OCI-LY3 (cell line): Measurements from ENCODE around the gene GALNT2.

ENCODE experiments used
- H2AFZ ChIP-seq: fragments of 200-600, 300-600 bp; shearing (Covaris generic); 2 replicates; pipeline ENCODE4 v1.6.0; 2014; ENCODE audit warnings: antibody characterized with exemption, low read depth, low read length
- H3K27ac ChIP-seq: fragments of 200-600, 300-600 bp; sonication (generic); 2 replicates; pipeline ENCODE4 v1.5.1; 2014; ENCODE audit warnings: mild to moderate bottlenecking, low read length, moderate library complexity, mixed read lengths
- H3K27me3 ChIP-seq: fragments of 200-600, 300-600 bp; sonication (generic); 2 replicates; pipeline ENCODE4 v1.6.1; 2014; ENCODE audit warnings: low read depth, low read length, mixed read lengths
- H3K36me3 ChIP-seq: fragments of 200-600, 300-600 bp; sonication (generic); replicated peaks from 2 replicates; pipeline ENCODE3; 2014; ENCODE audit warnings: low read depth, low read length, mixed read lengths
- H3K4me1 ChIP-seq: fragments of 300-600, 200-600 bp; sonication (generic); 2 replicates; pipeline ENCODE4 v1.6.1; 2014; ENCODE audit warnings: low read length, mixed read lengths
- H3K4me2 ChIP-seq: fragments of 200-600, 300-600 bp; sonication (generic); 2 replicates; pipeline ENCODE4 v1.6.1; 2014; ENCODE audit warnings: low read length, mixed read lengths
- H3K4me3 ChIP-seq: fragments of 300-600, 200-600 bp; sonication (generic); 2 replicates; pipeline ENCODE4 v1.5.1; 2014; ENCODE audit warnings: antibody characterized with exemption, mild to moderate bottlenecking, low read length, moderate library complexity
- H3K79me2 ChIP-seq: fragments of 300-600, 200-600 bp; shearing (Covaris generic); 2 replicates; pipeline ENCODE4 v1.6.1; 2014; ENCODE audit warnings: mild to moderate bottlenecking, low read length, mixed read lengths
- H3K9ac ChIP-seq: fragments of 300-600, 200-600 bp; shearing (Covaris generic); 2 replicates; pipeline ENCODE4 v1.6.0; 2014; ENCODE audit warnings: mild to moderate bottlenecking, low read length, moderate library complexity
- H3K9me3 ChIP-seq: fragments of 200-600, 300-600 bp; shearing (Covaris generic); 2 replicates; pipeline ENCODE4 v1.6.1; 2014; ENCODE audit warnings: low read length, mixed read lengths; ENCODE audit not compliant: insufficient read depth
- H4K20me1 ChIP-seq: fragments of 200-600, 300-600 bp; sonication (generic); 2 replicates; pipeline ENCODE4 v1.6.1; 2016; ENCODE audit warnings: low read length, mixed read lengths; ENCODE audit not compliant: insufficient read depth
- EZH2phosphoT487 ChIP-seq: fragments of 200-600 bp; shearing (Covaris generic); IDR thresholded peaks from 2 replicates; pipeline ENCODE4 v1.6.1; 2018; ENCODE audit warnings: antibody characterized with exemption, mixed run types, low read depth
- TF ChIP-seq, protein P1 (sequence below): fragments of 200-600, 300-600 bp; sonication (generic); IDR thresholded peaks from 2 replicates; pipeline ENCODE4 v1.5.1; 2014; ENCODE audit warnings: antibody characterized with exemption, low read length, low read depth

Gene GALNT2

DNA sequence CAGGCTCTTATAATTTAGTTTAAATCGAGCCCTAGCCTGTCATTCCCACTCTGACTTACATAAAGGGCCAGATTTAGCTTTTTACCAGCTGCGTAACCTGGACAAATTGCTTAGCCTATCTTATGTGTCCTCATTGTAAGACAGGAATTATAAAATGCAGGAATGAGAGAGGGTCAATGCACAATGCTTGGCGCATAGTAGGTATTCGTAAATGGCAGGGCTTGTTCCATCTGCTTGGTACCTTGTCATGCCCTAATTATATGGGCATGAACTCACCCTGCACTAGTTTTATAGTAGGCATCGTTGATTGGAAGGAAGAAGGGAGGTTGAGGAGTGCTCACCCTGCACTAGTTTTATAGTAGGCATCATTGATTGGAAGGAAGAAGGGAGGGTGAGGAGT is 108.8 kb downstream of the GALNT2 start:
- no peaks in the 10 kb centered on the region for H3K36me3 ChIP-seq
- no peak overlapping the region for H3K4me2 ChIP-seq
- H3K4me3 ChIP-seq: no peak overlapping the region
- 0 out of 2 replicates have a peak, but pooled peaks cover 6% of the 10 kb centered on the region for H4K20me1 ChIP-seq
- H3K9me3 ChIP-seq: no peaks in the 10 kb centered on the region
- no peaks in the 10 kb centered on the region for H3K4me1 ChIP-seq
- H3K79me2 ChIP-seq: peaks cover 6% of the 10 kb centered on the region
- H3K9ac ChIP-seq: no peak overlapping the region
- H2AFZ ChIP-seq: no peak overlapping the region
- TF ChIP-seq EZH2phosphoT487: no peak
- TF ChIP-seq, protein P1, sequence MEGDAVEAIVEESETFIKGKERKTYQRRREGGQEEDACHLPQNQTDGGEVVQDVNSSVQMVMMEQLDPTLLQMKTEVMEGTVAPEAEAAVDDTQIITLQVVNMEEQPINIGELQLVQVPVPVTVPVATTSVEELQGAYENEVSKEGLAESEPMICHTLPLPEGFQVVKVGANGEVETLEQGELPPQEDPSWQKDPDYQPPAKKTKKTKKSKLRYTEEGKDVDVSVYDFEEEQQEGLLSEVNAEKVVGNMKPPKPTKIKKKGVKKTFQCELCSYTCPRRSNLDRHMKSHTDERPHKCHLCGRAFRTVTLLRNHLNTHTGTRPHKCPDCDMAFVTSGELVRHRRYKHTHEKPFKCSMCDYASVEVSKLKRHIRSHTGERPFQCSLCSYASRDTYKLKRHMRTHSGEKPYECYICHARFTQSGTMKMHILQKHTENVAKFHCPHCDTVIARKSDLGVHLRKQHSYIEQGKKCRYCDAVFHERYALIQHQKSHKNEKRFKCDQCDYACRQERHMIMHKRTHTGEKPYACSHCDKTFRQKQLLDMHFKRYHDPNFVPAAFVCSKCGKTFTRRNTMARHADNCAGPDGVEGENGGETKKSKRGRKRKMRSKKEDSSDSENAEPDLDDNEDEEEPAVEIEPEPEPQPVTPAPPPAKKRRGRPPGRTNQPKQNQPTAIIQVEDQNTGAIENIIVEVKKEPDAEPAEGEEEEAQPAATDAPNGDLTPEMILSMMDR: no peak
- H3K27ac ChIP-seq: no peak overlapping the region
- no peaks in the 10 kb centered on the region for H3K27me3 ChIP-seq

DNA sequence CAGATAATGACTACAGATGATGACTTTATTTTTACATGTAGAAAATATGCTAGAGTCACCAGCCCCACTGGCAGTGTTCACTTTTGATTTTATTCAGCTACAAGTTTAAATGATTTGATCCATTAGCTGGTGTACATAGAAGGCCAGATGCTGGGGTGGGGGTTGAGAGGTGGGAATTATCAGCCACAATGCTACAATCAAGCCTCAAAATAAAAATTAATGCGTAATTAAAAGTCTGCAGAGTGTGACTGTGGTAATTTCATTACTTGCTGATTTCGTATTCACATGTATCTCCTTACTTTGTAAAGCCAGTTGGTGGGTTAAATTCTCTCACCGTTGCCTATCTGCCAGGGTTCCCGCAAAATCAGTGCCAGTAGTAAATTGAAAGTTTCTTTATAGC is 109.3 kb downstream of the GALNT2 start:
- H3K4me3 ChIP-seq: no peak overlapping the region
- H3K79me2 ChIP-seq: peaks cover 3% of the 10 kb centered on the region; the same call in 1 of the 2 replicates
- no peak overlapping the region for H2AFZ ChIP-seq
- no peak overlapping the region for H3K27ac ChIP-seq
- H4K20me1 ChIP-seq: 0 out of 2 replicates have a peak, but pooled peaks cover 4% of the 10 kb centered on the region
- no peaks in the 10 kb centered on the region for H3K9me3 ChIP-seq
- no peaks in the 10 kb centered on the region for H3K27me3 ChIP-seq
- H3K36me3 ChIP-seq: no peaks in the 10 kb centered on the region
- TF ChIP-seq, protein P1: no peak
- no peak for TF ChIP-seq EZH2phosphoT487
- no peak overlapping the region for H3K9ac ChIP-seq
- H3K4me1 ChIP-seq: peaks cover 3% of the 10 kb centered on the region; the same call in 1 of the 2 replicates
- H3K4me2 ChIP-seq: no peak overlapping the region

DNA sequence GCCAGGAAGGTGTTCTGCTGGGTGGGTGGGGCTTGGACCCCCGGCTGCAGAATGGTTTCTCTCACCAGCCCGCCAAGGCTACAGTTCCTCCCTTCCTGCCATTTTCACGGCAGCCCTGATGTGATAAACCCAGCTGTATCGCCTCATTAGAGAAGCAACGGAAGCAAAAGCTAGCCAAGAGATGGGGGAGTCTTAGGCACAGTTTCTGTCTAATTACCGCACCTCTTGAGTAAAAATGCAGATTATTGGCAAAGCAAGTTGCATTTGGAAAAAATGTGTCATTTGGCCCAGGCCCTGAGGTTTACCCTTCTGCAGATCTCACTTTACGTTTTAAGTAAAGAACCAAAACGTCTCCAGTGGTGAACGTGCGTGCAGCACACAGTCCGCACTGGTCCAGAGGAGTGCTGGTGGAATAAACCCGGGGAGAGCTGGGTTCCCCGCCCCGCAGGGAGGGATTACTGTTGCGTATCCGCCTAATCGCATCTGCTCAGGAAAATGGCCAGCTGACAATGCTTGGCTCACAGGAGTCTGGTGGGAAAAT is 109.9 kb downstream of the GALNT2 start:
- no peak overlapping the region for H3K4me3 ChIP-seq
- no peak overlapping the region for H3K9ac ChIP-seq
- 0 out of 2 replicates have a peak, but pooled peaks cover 2% of the 10 kb centered on the region for H3K79me2 ChIP-seq
- H3K4me1 ChIP-seq: peaks cover 5% of the 10 kb centered on the region; the same call in 1 of the 2 replicates
- no peak overlapping the region for H3K4me2 ChIP-seq
- H2AFZ ChIP-seq: no peak overlapping the region
- no peak overlapping the region for H3K27ac ChIP-seq
- H3K27me3 ChIP-seq: no peaks in the 10 kb centered on the region
- no peak for TF ChIP-seq EZH2phosphoT487
- TF ChIP-seq, protein P1: no peak
- no peaks in the 10 kb centered on the region for H3K36me3 ChIP-seq
- 0 out of 2 replicates have a peak, but pooled peaks cover 4% of the 10 kb centered on the region for H4K20me1 ChIP-seq
- no peaks in the 10 kb centered on the region for H3K9me3 ChIP-seq

DNA sequence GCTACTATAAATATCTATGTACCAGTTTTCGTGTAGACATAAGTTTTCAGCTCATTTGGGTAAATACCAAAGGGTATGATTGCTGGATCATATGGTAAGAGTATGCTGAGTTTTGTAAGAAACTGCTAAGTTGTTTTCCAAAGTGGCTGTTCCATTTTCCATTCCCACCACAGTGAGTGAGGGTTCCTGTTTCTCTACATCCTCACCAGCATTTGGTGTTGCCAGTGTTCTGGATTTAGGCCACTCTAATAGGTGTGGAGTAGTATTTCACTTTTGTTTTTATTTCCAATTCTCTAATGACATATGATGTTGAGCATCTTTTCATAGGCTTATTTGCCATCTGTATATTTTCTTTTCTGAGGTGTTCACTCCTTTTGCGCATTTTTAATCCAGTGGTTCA is 112.2 kb downstream of the GALNT2 start:
- no peaks in the 10 kb centered on the region for H3K79me2 ChIP-seq
- H3K27me3 ChIP-seq: no peaks in the 10 kb centered on the region
- 0 out of 2 replicates have a peak, but pooled peaks cover 4% of the 10 kb centered on the region for H4K20me1 ChIP-seq
- H3K9ac ChIP-seq: no peak overlapping the region
- H3K4me2 ChIP-seq: no peak overlapping the region
- no peak overlapping the region for H2AFZ ChIP-seq
- H3K4me1 ChIP-seq: peaks cover 5% of the 10 kb centered on the region; the same call in 1 of the 2 replicates
- H3K4me3 ChIP-seq: no peak overlapping the region
- H3K9me3 ChIP-seq: no peaks in the 10 kb centered on the region
- H3K27ac ChIP-seq: no peak overlapping the region
- no peak for TF ChIP-seq EZH2phosphoT487
- TF ChIP-seq, protein P1: no peak
- no peaks in the 10 kb centered on the region for H3K36me3 ChIP-seq
